HG03342 (cell line): ENCODE data around the gene LHX6.

Experiments used
- ATAC-seq: cut with Tn5 transposase; IDR thresholded peaks from one replicate; pipeline ENCODE4 v1.9.1; 2021; ENCODE audit warnings: mild to moderate bottlenecking, moderate library complexity; ENCODE audit not compliant: unreplicated experiment

The LHX6 gene

DNA sequence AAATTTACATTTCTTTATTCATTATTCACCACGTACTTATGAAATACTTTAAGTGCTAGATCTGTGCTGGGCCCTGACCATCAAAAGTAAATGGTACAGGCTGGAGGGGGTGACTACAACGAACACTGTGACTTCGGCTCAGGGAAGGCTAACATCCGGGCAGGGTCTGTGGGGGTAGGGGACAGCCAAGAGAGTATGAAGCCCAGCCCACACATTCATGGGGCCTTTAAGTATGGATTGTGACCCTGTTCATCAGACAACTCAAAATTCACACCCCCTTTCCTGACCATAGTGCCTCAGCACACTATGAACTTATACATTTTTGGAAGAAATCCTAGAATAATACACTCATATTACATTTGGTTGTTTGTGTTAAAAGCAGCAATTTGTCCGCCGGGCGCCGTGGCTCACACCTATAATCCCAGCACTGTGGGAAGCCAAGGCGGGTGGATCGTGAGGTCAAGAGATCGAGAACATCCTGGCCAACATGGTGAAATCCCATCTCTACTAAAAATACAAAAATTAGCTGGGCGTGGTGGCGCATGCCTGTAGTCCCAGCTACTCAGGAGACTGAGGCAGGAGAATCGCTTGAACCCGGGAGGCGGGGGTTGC is 35.7 kb downstream of the LHX6 start:
- ATAC-seq: no peak

GRCh38 chr9:122192261-122192875 is 36.4 kb downstream of the LHX6 start:
- no peak for ATAC-seq

DNA sequence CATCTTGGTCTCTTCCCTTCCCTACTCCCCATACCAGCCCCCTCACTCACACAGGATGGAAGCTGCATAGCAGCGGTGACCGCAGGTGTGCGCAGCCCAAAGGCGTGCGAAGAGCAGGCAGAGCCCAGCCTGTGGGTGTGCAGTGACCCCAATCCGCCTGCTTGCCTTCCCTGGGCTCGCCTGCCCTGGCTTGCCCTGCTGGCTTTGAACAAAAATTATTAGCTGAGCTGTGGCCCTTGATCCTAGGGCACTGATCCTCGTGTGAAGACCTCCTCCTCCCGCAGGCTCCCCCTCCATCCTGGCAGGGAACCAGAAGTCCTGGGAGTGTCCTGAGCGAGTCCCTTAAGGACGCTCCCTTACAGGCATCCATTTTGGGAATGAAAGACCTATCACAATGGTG is 37.2 kb downstream of the LHX6 start:
- ATAC-seq: no peak

GRCh38 chr9:122190597-122191381 is 38.0 kb downstream of the LHX6 start:
- ATAC-seq: no peak

GRCh38 chr9:122188369-122188768 is 40.4 kb downstream of the LHX6 start:
- ATAC-seq: no peak

GRCh38 chr9:122186777-122187470 is 41.8 kb downstream of the LHX6 start:
- ATAC-seq: no peak

- ATAC-seq: no peak
These were observed 42.5 kb downstream of the LHX6 start for GRCh38 chr9:122186301-122186700.

DNA sequence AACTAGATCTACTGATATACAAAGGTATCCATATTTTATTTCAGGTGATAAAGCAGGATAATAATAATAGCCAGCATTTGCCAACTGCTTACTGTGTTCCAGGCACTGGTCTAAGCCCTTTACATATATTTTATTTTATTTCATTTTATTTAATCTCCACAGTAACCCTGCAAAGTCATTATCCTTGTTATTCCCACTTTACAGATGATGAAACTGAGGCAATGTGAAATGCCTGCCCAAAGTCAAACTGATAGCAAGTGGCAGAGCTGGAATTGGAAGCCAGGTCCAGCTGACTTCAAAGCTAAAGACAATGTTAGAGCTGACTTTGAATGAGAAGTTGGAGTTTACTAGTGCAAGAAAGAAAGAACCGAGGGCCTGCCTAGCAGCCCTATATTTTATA is 44.2 kb downstream of the LHX6 start:
- ATAC-seq: no peak

GRCh38 chr9:122183501-122183900 is 45.3 kb downstream of the LHX6 start:
- ATAC-seq: no peak

DNA sequence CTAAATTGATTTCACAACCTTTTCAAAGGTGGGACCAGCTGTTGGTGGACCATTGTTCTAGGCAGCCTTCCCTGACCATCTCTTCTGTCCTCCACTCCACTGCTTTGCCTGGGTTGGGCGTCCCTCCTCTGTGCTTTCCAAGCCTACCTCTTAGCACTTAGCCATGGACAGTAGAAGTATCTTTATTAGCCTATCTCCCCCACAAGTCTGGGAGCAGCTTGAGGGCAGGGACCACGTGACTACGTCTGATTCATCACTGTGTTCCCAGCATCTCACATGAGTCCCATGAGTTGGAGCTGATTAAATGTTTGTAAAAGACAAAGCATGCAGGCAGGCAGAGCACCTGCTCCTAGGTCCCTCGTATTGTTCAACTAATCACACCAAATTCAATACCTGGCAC is 48.1 kb downstream of the LHX6 start:
- no peak for ATAC-seq

DNA sequence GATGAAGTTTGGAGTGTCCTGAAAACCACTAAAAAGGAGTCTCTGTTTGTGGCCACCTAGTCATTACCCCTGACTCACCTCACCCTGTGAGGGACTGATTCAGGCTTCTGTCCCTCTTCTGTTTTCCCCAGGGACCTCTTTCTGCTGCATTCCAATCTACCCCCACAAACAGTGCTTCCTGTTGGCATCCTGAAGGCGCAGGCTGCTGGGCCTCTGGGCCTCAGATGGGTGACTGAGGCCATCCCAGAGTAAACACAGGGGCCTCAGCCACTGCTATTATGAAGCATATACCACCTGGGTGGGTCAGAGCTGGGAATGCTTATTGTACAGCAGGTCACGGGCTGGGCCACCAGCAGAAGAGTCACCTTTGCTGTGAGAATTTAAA is 49.1 kb downstream of the LHX6 start:
- ATAC-seq: no peak

DNA sequence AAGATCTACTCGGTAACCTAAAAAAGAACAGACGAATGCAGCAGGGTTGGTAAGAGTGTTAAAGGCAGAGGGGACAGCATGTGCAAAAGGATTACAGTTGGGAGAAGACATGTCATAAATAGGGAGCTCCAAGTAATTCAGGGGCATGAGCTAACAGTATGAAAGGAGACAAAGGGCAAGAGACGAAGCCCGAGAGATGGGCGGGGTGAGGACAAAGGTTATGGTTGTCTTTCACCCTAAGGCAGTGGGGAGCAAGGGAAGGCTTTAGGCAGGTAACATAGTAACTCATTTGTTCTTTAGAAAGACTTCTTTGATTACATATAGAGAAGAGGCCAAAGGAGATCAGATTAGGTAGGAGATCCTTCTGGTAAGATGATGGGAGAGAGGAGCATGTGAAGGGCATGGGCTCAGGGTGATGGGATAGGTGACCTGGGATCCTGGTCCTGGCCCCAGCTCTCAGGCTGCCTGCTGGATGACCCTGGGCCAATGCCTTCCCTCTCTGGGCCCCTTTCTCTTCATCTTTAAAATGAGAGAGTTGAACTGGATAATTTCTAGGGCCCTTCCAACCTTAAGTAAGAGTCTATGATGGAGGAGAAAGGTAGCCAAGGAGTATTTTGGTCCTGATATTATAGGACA is 49.6 kb downstream of the LHX6 start:
- ATAC-seq: no peak

DNA sequence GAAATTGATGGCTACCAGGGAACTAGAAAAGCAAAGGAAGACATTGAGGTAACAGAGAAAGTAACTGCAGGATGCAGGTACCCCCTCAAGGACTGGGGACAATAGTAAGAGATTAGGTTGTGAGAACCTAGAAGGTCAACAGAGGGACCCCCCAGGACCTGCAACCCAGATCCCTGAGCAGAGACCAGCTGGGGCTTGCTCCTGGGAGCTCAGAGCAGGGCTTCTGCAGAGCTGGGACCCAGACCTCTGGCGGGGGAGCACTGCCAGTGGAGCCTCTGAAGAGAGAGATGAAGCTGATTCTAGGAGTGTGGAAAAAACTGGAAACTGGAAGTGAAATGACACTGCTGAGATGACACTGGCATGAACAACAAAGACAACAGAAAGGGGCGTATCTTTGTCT is 51.8 kb downstream of the LHX6 start:
- no peak for ATAC-seq

DNA sequence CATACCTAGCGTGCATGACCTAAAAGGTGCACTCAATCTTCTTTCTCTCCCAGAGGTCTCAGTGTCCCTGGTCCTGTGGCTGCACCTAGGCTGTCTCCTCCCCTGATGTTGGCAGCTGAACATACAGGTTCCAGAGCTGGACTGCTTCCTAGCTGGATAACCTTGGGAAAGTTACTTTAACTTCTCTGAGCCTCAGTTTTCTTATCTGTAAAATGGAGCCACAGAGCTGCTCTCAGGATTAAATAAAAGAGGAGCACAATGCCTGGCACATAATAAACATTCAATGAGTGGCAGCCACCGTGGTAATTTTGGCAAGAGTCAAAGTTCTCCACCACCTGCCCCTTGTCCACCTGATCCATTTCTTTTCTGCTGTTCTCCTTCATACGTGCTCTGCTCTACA is 55.1 kb downstream of the LHX6 start:
- ATAC-seq: no peak

- no peak for ATAC-seq
These were observed 56.6 kb downstream of the LHX6 start for GRCh38 chr9:122172131-122172530.

GRCh38 chr9:122168356-122168755 is 60.4 kb downstream of the LHX6 start:
- ATAC-seq: no peak

DNA sequence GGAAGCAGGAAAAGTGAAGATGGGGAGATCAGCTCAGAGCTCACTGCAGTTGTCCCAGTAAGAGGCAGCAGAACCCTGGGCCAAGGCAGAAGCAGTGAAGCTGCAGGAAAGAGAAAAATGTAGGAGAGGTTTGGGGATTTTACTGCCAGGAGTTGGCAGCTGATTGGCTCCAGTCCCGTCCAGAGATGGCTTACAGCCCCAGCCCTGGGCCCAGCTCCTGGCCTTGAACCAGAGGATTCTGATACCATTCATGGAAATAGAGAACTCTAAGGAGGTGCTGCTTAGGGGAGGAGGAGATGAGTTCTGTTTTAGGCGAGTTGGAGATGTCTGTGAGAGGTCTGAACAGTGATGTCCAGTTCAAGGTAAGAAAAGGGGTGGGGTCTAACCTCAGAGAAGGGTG is 64.5 kb downstream of the LHX6 start:
- no peak for ATAC-seq

- no peak for ATAC-seq
These were observed 66.3 kb downstream of the LHX6 start for GRCh38 chr9:122162415-122162814.

GRCh38 chr9:122159925-122160246 is 68.9 kb downstream of the LHX6 start:
- ATAC-seq: no peak

- ATAC-seq: peak; percentile 94
These were observed 69.5 kb downstream of the LHX6 start, which contains the start of the genes MORN5 and NDUFA8 for GRCh38 chr9:122159026-122159924. MORN5 (plus strand) TSS chr9:122159908; CDS start chr9:122159973, 65 bp downstream. NDUFA8 (minus strand) TSS chr9:122159779; CDS start chr9:122159677, 102 bp downstream.
